Endothelial cell of umbilical vein (primary cell): ENCODE data around the gene SYDE2. TPM values are rescaled to one million over a fixed set of nuclear protein-coding genes. Genes with fewer than 3 reads are reported as not detected.

Source experiments
- BruUV-seq: library from RNA; stranded (reverse); fragments of 400-500 nt; replicated peaks from 2 replicates; lab custom pipeline; 2021; lab: Mats Ljungman, UMichigan
- CTCF ChIA-PET: fragments of 300-600, 350-600 bp; sonication (Branson Sonifier 250); formaldehyde crosslinking; loops from one replicate; lab custom pipeline; 2021; ENCODE audit warnings: antibody characterized with exemption, inconsistent platforms; lab: Charles Lee
- POLR2A ChIA-PET: fragments of 300-600, 350-600 bp; sonication (Branson Sonifier 250); formaldehyde crosslinking; loops from one replicate; lab custom pipeline; 2021; ENCODE audit warnings: antibody characterized with exemption, inconsistent platforms; lab: Charles Lee
- DNase-seq: peaks from one replicate; pipeline ENCODE4 v3.0.0-alpha.2; 2011; ENCODE audit warnings: low read depth, low spot score
- FAIRE-seq: peaks from 2 replicates; lab custom pipeline; 2011; peaks lifted over from hg19 to GRCh38; lab: Jason Lieb, UNC
- H2AFZ ChIP-seq: 2 replicates; pipeline ENCODE4 v1.6.0; 2012; ENCODE audit warnings: low read depth, low read length, control low read depth, inconsistent platforms
- H3K27ac ChIP-seq: 2 replicates; pipeline ENCODE4 v1.5.1; 2011; ENCODE audit warnings: low read depth, mild to moderate bottlenecking, control low read depth, low read length, moderate library complexity; ENCODE audit not compliant: insufficient read depth
- H3K27me3 ChIP-seq, 2 experiments: 2 replicates each; pipeline versions ENCODE4 v1.6.0 to v1.6.1; 2011; ENCODE audit warnings: low read length in 2 of 2, mixed read lengths in 1 of 2; ENCODE audit not compliant: control insufficient read depth in 2 of 2, insufficient read depth in 2 of 2
- H3K36me3 ChIP-seq, 2 experiments: 2 replicates in 1 of 2; 3 replicates in 1 of 2; pipeline ENCODE4 v1.5.1; 2011; ENCODE audit warnings: low read length in 2 of 2, mild to moderate bottlenecking in 1 of 2, moderate library complexity in 1 of 2; ENCODE audit not compliant: control insufficient read depth in 2 of 2, insufficient read depth in 2 of 2; ENCODE audit errors: extremely low read depth in 1 of 2
- H3K4me1 ChIP-seq: 3 replicates; pipeline ENCODE4 v1.5.1; 2011; ENCODE audit warnings: mild to moderate bottlenecking, low read length; ENCODE audit not compliant: control insufficient read depth, insufficient read depth; ENCODE audit errors: extremely low read depth
- H3K4me2 ChIP-seq: 2 replicates; pipeline ENCODE4 v1.6.1; 2011; ENCODE audit warnings: low read length, control low read depth, mixed read lengths; ENCODE audit not compliant: insufficient read depth
- H3K4me3 ChIP-seq, 3 experiments: fragments of 200-600 bp in 1 of 3; sonication (generic), shearing (Covaris generic) in 1 of 3; replicated peaks in 1 of 3; 2 replicates each; pipeline ENCODE4 v1.5.1; 2011 to 2016; ENCODE audit warnings: control low read depth in 3 of 3, low read length in 3 of 3, mild to moderate bottlenecking in 2 of 3, inconsistent platforms in 1 of 3, low read depth in 1 of 3, moderate library complexity in 1 of 3; ENCODE audit not compliant: insufficient read depth in 1 of 3
- H3K79me2 ChIP-seq: 2 replicates; pipeline ENCODE4 v1.6.0; 2012; ENCODE audit warnings: low read length, inconsistent platforms; ENCODE audit not compliant: control insufficient read depth, insufficient read depth
- H3K9ac ChIP-seq: replicated peaks from 2 replicates; pipeline ENCODE3; 2011; ENCODE audit warnings: low read length, control low read depth; ENCODE audit not compliant: insufficient read depth; ENCODE audit errors: extremely low read depth
- H3K9me1 ChIP-seq: replicated peaks from 3 replicates; pipeline ENCODE4 v1.6.0; 2011; ENCODE audit warnings: mild to moderate bottlenecking, low read length; ENCODE audit not compliant: control insufficient read depth, insufficient read depth; ENCODE audit errors: extremely low read depth
- H3K9me3 ChIP-seq: replicated peaks from 2 replicates; pipeline ENCODE4 v1.5.1; 2012; ENCODE audit warnings: low read length, inconsistent platforms; ENCODE audit not compliant: control insufficient read depth, insufficient read depth
- H4K20me1 ChIP-seq: replicated peaks from 2 replicates; pipeline ENCODE3; 2011; ENCODE audit warnings: mild to moderate bottlenecking, low read length; ENCODE audit not compliant: control insufficient read depth, insufficient read depth; ENCODE audit errors: extremely low read depth
- CTCF ChIP-seq, 2 donors: IDR thresholded peaks; 1 replicate in 1 of 2; 2 replicates in 1 of 2; pipeline ENCODE4 v1.5.1; 2011; ENCODE audit warnings: low read length in 2 of 2, mild to moderate bottlenecking in 2 of 2, moderate library complexity in 2 of 2, control low read depth in 1 of 2, inconsistent platforms in 1 of 2, low read depth in 1 of 2; ENCODE audit not compliant: insufficient read depth in 1 of 2; ENCODE audit errors: extremely low read depth in 1 of 2
- EZH2 ChIP-seq: IDR thresholded peaks from 2 replicates; pipeline ENCODE4 v1.6.1; 2012; ENCODE audit warnings: borderline replicate concordance, low read depth, mild to moderate bottlenecking, moderate library complexity, low read length, inconsistent platforms; ENCODE audit not compliant: severe bottlenecking
- FOS ChIP-seq: IDR thresholded peaks from 2 replicates; pipeline ENCODE4 v1.6.1; 2011; ENCODE audit warnings: mild to moderate bottlenecking, low read length, moderate library complexity, borderline replicate concordance; ENCODE audit not compliant: insufficient read depth
- GATA2 ChIP-seq: IDR thresholded peaks from 2 replicates; pipeline ENCODE4 v1.7.0; 2011; ENCODE audit warnings: low read depth, mild to moderate bottlenecking, moderate library complexity, mixed read lengths, low read length; ENCODE audit not compliant: insufficient read length, insufficient read depth
- JUN ChIP-seq: IDR thresholded peaks from 2 replicates; pipeline ENCODE4 v1.6.1; 2011; ENCODE audit warnings: borderline replicate concordance, low read depth; ENCODE audit not compliant: insufficient read length, insufficient read depth
- MAX ChIP-seq: IDR thresholded peaks from 2 replicates; pipeline ENCODE4 v1.6.1; 2011; ENCODE audit not compliant: insufficient read depth, insufficient read length
- MYC ChIP-seq: IDR thresholded peaks from one replicate; pipeline ENCODE4 v1.6.1; 2011; ENCODE audit warnings: mild to moderate bottlenecking, low read depth, low read length
- POLR2A ChIP-seq: IDR thresholded peaks from 2 replicates; pipeline ENCODE4 v1.6.1; 2012; ENCODE audit warnings: low read depth, mild to moderate bottlenecking, control low read depth, low read length
- POLR2AphosphoS5 ChIP-seq: IDR thresholded peaks from 2 replicates; pipeline ENCODE4 v1.6.1; 2012; ENCODE audit warnings: low read depth, mild to moderate bottlenecking, control low read depth, low read length, moderate library complexity; ENCODE audit not compliant: insufficient read depth
- dilution Hi-C: fragments of 300-500 bp; cut with MboI; formaldehyde crosslinking; loops from one replicate; pipeline ENCODE4 v1.15.0; 2019; ENCODE audit warnings: low sequenced_read_pairs; ENCODE audit not compliant: extremely low pct_ligation_motif_present
- intact Hi-C: fragments of 100-400 bp; cut with micrococcal nuclease; formaldehyde crosslinking; loops from one replicate; pipeline ENCODE4 v1.10.0; 2022
- polyA plus RNA-seq, 4 experiments: library from polyadenylated mRNA; depleted of rRNA in 3 of 4; stranded (reverse) in 3 of 4; unstranded in 1 of 4; fragments of >200 nt; gene quantifications; 2 replicates each; pipeline versions ENCODE4 v1.2.1 to v1.2.3, GENCODE V29; 2011 to 2012; ENCODE audit warnings: missing spikeins in 1 of 4
- total RNA-seq: library from RNA; stranded (reverse); gene quantifications from 2 replicates; pipeline ENCODE4 v1.2.3, GENCODE V29; 2021

Gene SYDE2
- total and polyA plus RNA-seq, 2 donors (not counting 3 experiments of a cell fraction or from before 2014, with no cell fraction given): 0.52 to 3.1 TPM

- TF ChIP-seq POLR2A (no peak), MAX (no peak), JUN (no peak), POLR2AphosphoS5 (no peak), MYC (no peak), GATA2 (no peak), CTCF (IDR thresholded peaks at IDR 0.05; ENCODE audit: extremely low read depth in 1 of 2, insufficient read depth in 1 of 2, low read depth in 1 of 2, low read length in 2 of 2) (no peak), FOS (no peak), EZH2 (no peak)
- Histone ChIP-seq H3K9me3 (no peaks in the 10 kb centered on the region), H3K79me2 (no peaks in the 10 kb centered on the region), H3K27me3 (no peaks in the 10 kb centered on the region), H3K9me1 (no peaks in the 10 kb centered on the region), H3K4me1 (no peaks in the 10 kb centered on the region), H3K9ac (no peak overlapping the region), H3K27ac (no peak overlapping the region), H4K20me1 (no peaks in the 10 kb centered on the region), H3K4me2 (no peak overlapping the region), H3K36me3 (no peaks in the 10 kb centered on the region), H3K4me3 (no peak overlapping the region), H2AFZ (no peak overlapping the region)
- DNase-seq (no peak), FAIRE-seq (no peak)
- CTCF ChIA-PET: no interaction called here
- intact Hi-C loops (no loop called here), dilution Hi-C loops (no loop called here)
- BruUV-seq: no TSS peak
- POLR2A ChIA-PET: no interaction called here
These were observed 22.4 kb downstream of the SYDE2 start for GRCh38 chr1:85178396-85178795.
